Mesendoderm (in vitro differentiated cells): ENCODE results near the gene EPSTI1.
A peak's percentile ranks its signal among the peaks of the same experiment; 100 is the strongest.

ENCODE experiments used
- DNase-seq: peaks from one replicate; pipeline ENCODE4 v3.0.0; 2013
- H2AK5ac ChIP-seq: 2 replicates; pipeline ENCODE4 v1.6.1; 2013; ENCODE audit warnings: low read length, inconsistent platforms
- H2BK120ac ChIP-seq: 2 replicates; pipeline ENCODE4 v1.6.1; 2013; ENCODE audit warnings: low read depth, mild to moderate bottlenecking, low read length, moderate library complexity, mixed read lengths
- H2BK15ac ChIP-seq: replicated peaks from 2 replicates; pipeline ENCODE4 v1.6.1; 2013; ENCODE audit warnings: low read depth, mild to moderate bottlenecking, moderate library complexity
- H2BK5ac ChIP-seq: 2 replicates; pipeline ENCODE4 v1.6.1; 2013; ENCODE audit warnings: low read length, inconsistent platforms
- H3K18ac ChIP-seq: 2 replicates; pipeline ENCODE4 v1.6.1; 2013; ENCODE audit warnings: mild to moderate bottlenecking, low read length, mixed read lengths
- H3K23ac ChIP-seq: one replicate; pipeline ENCODE4 v1.6.1; 2013; ENCODE audit warnings: low read length
- H3K27ac ChIP-seq: 2 replicates; pipeline ENCODE4 v1.5.1; 2013; ENCODE audit warnings: low read depth, mild to moderate bottlenecking, inconsistent platforms, low read length, moderate library complexity
- H3K27me3 ChIP-seq: 2 replicates; pipeline ENCODE4 v1.6.1; 2013; ENCODE audit warnings: low read length, control low read depth, mild to moderate bottlenecking, inconsistent platforms; ENCODE audit not compliant: insufficient read depth, poor library complexity
- H3K36me3 ChIP-seq: 2 replicates; pipeline ENCODE4 v1.6.1; 2013; ENCODE audit warnings: low read length, inconsistent platforms; ENCODE audit not compliant: control insufficient read depth, insufficient read depth
- H3K4ac ChIP-seq: one replicate; pipeline ENCODE4 v1.6.1; 2013; ENCODE audit warnings: low read depth, mild to moderate bottlenecking, low read length, moderate library complexity
- H3K4me1 ChIP-seq: 2 replicates; pipeline ENCODE4 v1.6.1; 2013; ENCODE audit warnings: low read depth, low read length, inconsistent platforms; ENCODE audit not compliant: control insufficient read depth
- H3K4me2 ChIP-seq: 2 replicates; pipeline ENCODE4 v1.6.1; 2013; ENCODE audit warnings: low read length
- H3K4me3 ChIP-seq: 2 replicates; pipeline ENCODE4 v1.5.1; 2013; ENCODE audit warnings: mild to moderate bottlenecking, low read length
- H3K56ac ChIP-seq: one replicate; pipeline ENCODE4 v1.6.1; 2013; ENCODE audit warnings: low read length
- H3K79me1 ChIP-seq: 2 replicates; pipeline ENCODE4 v1.6.1; 2013; ENCODE audit warnings: low read length, inconsistent platforms
- H3K79me2 ChIP-seq: 2 replicates; pipeline ENCODE4 v1.6.1; 2013; ENCODE audit warnings: mild to moderate bottlenecking, low read length; ENCODE audit not compliant: control insufficient read depth, insufficient read depth
- H3K9ac ChIP-seq: 2 replicates; pipeline ENCODE4 v1.6.1; 2013; ENCODE audit warnings: low read length, inconsistent platforms
- H4K5ac ChIP-seq: one replicate; pipeline ENCODE4 v1.6.1; 2013; ENCODE audit warnings: low read length
- H4K8ac ChIP-seq: one replicate; pipeline ENCODE4 v1.6.1; 2013; ENCODE audit warnings: low read depth, mild to moderate bottlenecking, control low read depth, low read length, moderate library complexity
- WGBS: extraction: QIAGEN DNeasy Blood & Tissue Kit; methylation state at CpG from one replicate; pipeline ENCODE4 v1.1.7; 2013; ENCODE audit warnings: low lambda C conversion rate, missing lambda C conversion rate; ENCODE audit not compliant: insufficient coverage; ENCODE audit errors: extremely low coverage; 5-methylcytosine and 5-hydroxymethylcytosine counted together

EPSTI1 gene

GRCh38 chr13:42984691-42985090 lies 7.3 kb downstream of the EPSTI1 start:
- Histone ChIP-seq H3K79me1 (no peaks in the 10 kb centered on the region), H3K4ac (no peak overlapping the region), H3K56ac (no peak overlapping the region), H3K18ac (no peak overlapping the region), H4K8ac (no peak overlapping the region), H3K27me3 (no peaks in the 10 kb centered on the region), H2BK15ac (no peak overlapping the region), H3K27ac (no peak overlapping the region), H3K4me1 (peaks cover 6% of the 10 kb centered on the region), H3K9ac (no peak overlapping the region), H2BK120ac (no peak overlapping the region), H3K36me3 (no peaks in the 10 kb centered on the region), H2AK5ac (peak overlapping the region; percentile 13), H3K79me2 (no peaks in the 10 kb centered on the region), H3K4me2 (no peak overlapping the region), H2BK5ac (no peak overlapping the region), H3K4me3 (no peak overlapping the region), H4K5ac (no peak overlapping the region), H3K23ac (no peak overlapping the region)
- WGBS, result no CpG with 5 or more reads among the region's 1 CpG
- DNase-seq, result no peak

GRCh38 chr13:42984026-42984425 lies 8.0 kb downstream of the EPSTI1 start:
- DNase-seq, result no peak
- Histone ChIP-seq H3K4ac (no peak overlapping the region), H4K8ac (no peak overlapping the region), H3K36me3 (no peaks in the 10 kb centered on the region), H3K79me2 (no peaks in the 10 kb centered on the region), H2AK5ac (no peak overlapping the region), H3K4me1 (peaks cover 6% of the 10 kb centered on the region), H2BK15ac (no peak overlapping the region), H4K5ac (no peak overlapping the region), H3K79me1 (no peaks in the 10 kb centered on the region), H2BK120ac (no peak overlapping the region), H3K23ac (no peak overlapping the region), H3K27me3 (no peaks in the 10 kb centered on the region), H2BK5ac (no peak overlapping the region), H3K56ac (no peak overlapping the region), H3K18ac (no peak overlapping the region), H3K9ac (no peak overlapping the region), H3K4me2 (no peak overlapping the region), H3K27ac (no peak overlapping the region), H3K4me3 (no peak overlapping the region)

GRCh38 chr13:42981853-42982252 lies 10.2 kb downstream of the EPSTI1 start:
- Histone ChIP-seq H3K4me3 (no peak overlapping the region), H3K79me2 (no peaks in the 10 kb centered on the region), H3K4ac (no peak overlapping the region), H4K8ac (no peak overlapping the region), H3K18ac (no peak overlapping the region), H2BK15ac (peak overlapping the region; percentile 25), H2BK5ac (no peak overlapping the region), H4K5ac (no peak overlapping the region), H3K9ac (no peak overlapping the region), H3K4me2 (no peak overlapping the region), H3K36me3 (no peaks in the 10 kb centered on the region), H2BK120ac (no peak overlapping the region), H3K23ac (no peak overlapping the region), H3K27me3 (no peaks in the 10 kb centered on the region), H3K27ac (no peak overlapping the region), H2AK5ac (no peak overlapping the region), H3K56ac (no peak overlapping the region), H3K4me1 (peaks cover 6% of the 10 kb centered on the region), H3K79me1 (no peaks in the 10 kb centered on the region)
- DNase-seq, result peak; percentile 95
- WGBS, result no CpG with 5 or more reads among the region's 1 CpG

DNA sequence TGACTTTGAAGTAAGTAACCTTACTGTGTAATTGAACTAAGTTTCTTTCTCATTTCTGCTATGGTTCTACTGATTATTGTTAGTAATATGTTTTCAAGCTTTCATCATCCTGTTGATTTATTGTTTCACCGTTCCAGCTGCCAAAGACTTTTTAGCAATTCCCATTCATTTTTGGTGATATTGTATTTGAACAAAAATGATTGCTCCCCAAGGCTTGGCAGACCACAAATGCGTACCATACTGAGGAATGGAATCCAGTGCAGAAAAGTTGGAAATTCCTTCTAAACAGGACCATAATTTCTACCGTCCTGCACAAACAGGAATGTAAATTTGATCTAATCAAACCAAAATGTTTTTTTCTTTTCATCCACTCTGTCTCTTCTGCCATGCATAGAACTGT lies 10.7 kb downstream of the EPSTI1 start:
- WGBS, result no CpG with 5 or more reads among the region's 3 CpGs
- no peak overlapping the region for H2BK120ac ChIP-seq
- no peak overlapping the region for H4K8ac ChIP-seq
- H3K4me3 ChIP-seq, result no peak overlapping the region
- H2AK5ac ChIP-seq, result no peak overlapping the region
- no peak overlapping the region for H3K9ac ChIP-seq
- H3K56ac ChIP-seq, result no peak overlapping the region
- no peaks in the 10 kb centered on the region for H3K27me3 ChIP-seq
- DNase-seq, result no peak
- H3K36me3 ChIP-seq, result no peaks in the 10 kb centered on the region
- H3K79me2 ChIP-seq, result no peaks in the 10 kb centered on the region
- no peaks in the 10 kb centered on the region for H3K79me1 ChIP-seq
- no peak overlapping the region for H3K4ac ChIP-seq
- no peak overlapping the region for H2BK15ac ChIP-seq
- no peak overlapping the region for H2BK5ac ChIP-seq
- H3K18ac ChIP-seq, result peak overlapping the region; percentile 51
- H3K4me1 ChIP-seq, result peaks cover 6% of the 10 kb centered on the region
- H3K27ac ChIP-seq, result no peak overlapping the region
- H3K23ac ChIP-seq, result no peak overlapping the region
- H4K5ac ChIP-seq, result no peak overlapping the region
- H3K4me2 ChIP-seq, result no peak overlapping the region

- H3K4me2 ChIP-seq, result no peak overlapping the region
- no peak overlapping the region for H3K4me3 ChIP-seq
- no CpG with 5 or more reads among the region's 1 CpG for WGBS
- peaks cover 4% of the 10 kb centered on the region for H3K4me1 ChIP-seq
- DNase-seq, result no peak
- H2BK120ac ChIP-seq, result no peak overlapping the region
- H3K36me3 ChIP-seq, result no peaks in the 10 kb centered on the region
- H3K23ac ChIP-seq, result no peak overlapping the region
- no peaks in the 10 kb centered on the region for H3K79me1 ChIP-seq
- no peak overlapping the region for H3K56ac ChIP-seq
- H3K9ac ChIP-seq, result no peak overlapping the region
- H4K8ac ChIP-seq, result no peak overlapping the region
- H2BK15ac ChIP-seq, result no peak overlapping the region
- no peak overlapping the region for H2AK5ac ChIP-seq
- H2BK5ac ChIP-seq, result no peak overlapping the region
- H3K18ac ChIP-seq, result no peak overlapping the region
- H3K4ac ChIP-seq, result no peak overlapping the region
- no peaks in the 10 kb centered on the region for H3K27me3 ChIP-seq
- no peak overlapping the region for H3K27ac ChIP-seq
- no peak overlapping the region for H4K5ac ChIP-seq
- no peaks in the 10 kb centered on the region for H3K79me2 ChIP-seq
Measured at GRCh38 chr13:42977219-42977659, 14.8 kb downstream of the EPSTI1 start.

DNA sequence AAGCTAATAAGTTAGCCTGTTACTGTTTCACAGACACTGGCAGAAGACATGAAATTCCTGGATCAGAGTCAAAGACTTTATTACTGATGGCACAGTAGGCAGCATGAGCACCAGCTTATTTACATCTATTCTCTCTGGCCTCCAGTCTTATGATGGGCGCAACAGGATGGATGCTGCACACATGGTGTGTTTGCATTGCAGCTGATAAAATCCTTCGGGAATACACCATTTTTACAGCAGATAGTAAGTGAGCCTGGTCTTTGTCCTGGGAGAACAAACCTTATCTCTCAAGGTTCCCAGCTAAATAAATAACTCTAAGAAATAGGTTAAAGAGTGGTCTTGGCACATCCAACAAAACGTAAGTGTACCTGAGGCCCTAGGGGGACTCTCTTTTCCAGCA lies 16.0 kb downstream of the EPSTI1 start:
- Histone ChIP-seq H2BK15ac (no peak overlapping the region), H2BK5ac (no peak overlapping the region), H3K27me3 (no peaks in the 10 kb centered on the region), H4K5ac (no peak overlapping the region), H3K56ac (no peak overlapping the region), H3K79me1 (no peaks in the 10 kb centered on the region), H3K79me2 (no peaks in the 10 kb centered on the region), H3K4me1 (peaks cover 9% of the 10 kb centered on the region), H2BK120ac (no peak overlapping the region), H2AK5ac (peak overlapping the region; percentile 79), H3K4ac (no peak overlapping the region), H3K36me3 (no peaks in the 10 kb centered on the region), H3K23ac (no peak overlapping the region), H3K18ac (no peak overlapping the region), H3K27ac (no peak overlapping the region), H3K4me2 (no peak overlapping the region), H4K8ac (no peak overlapping the region), H3K4me3 (no peak overlapping the region), H3K9ac (no peak overlapping the region)
- no CpG with 5 or more reads among the region's 3 CpGs for WGBS
- DNase-seq, result no peak
